Neural progenitor cell (in vitro differentiated cells): ENCODE results near the gene LTA. TPM values are rescaled to one million over a fixed set of nuclear protein-coding genes. Genes with fewer than 3 reads are reported as not detected.

ENCODE experiments used
- DNase-seq: peaks from one replicate; pipeline ENCODE4 v3.0.0-alpha.2; 2016; ENCODE audit warnings: low spot score
- H2AFZ ChIP-seq: fragments of 200-600 bp; sonication (generic); replicated peaks from 2 replicates; pipeline ENCODE4 v1.6.1; 2016; ENCODE audit warnings: antibody characterized with exemption
- H3F3A ChIP-seq: fragments of 200-600 bp; sonication (generic); 2 replicates; pipeline ENCODE4 v1.6.1; 2016; ENCODE audit warnings: antibody characterized with exemption, low read depth
- H3K27ac ChIP-seq: fragments of 200-600 bp; sonication (generic); 2 replicates; pipeline ENCODE4 v1.5.1; 2016; ENCODE audit warnings: mild to moderate bottlenecking
- H3K27me3 ChIP-seq: fragments of 200-600 bp; sonication (generic); 2 replicates; pipeline ENCODE4 v1.6.1; 2016; ENCODE audit warnings: mild to moderate bottlenecking, moderate library complexity
- H3K36me3 ChIP-seq: fragments of 200-600 bp; sonication (generic); 2 replicates; pipeline ENCODE4 v1.5.1; 2016
- H3K4me1 ChIP-seq: fragments of 200-600 bp; sonication (generic); 2 replicates; pipeline ENCODE4 v1.6.1; 2016; ENCODE audit warnings: mixed run types
- H3K4me2 ChIP-seq: fragments of 200-600 bp; sonication (generic); 2 replicates; pipeline ENCODE4 v1.6.1; 2016
- H3K4me3 ChIP-seq: fragments of 200-600 bp; sonication (generic); 2 replicates; pipeline ENCODE4 v1.5.1; 2016
- H3K79me2 ChIP-seq: fragments of 200-600 bp; sonication (generic); 2 replicates; pipeline ENCODE4 v1.6.1; 2016; ENCODE audit warnings: low read depth
- H3K9ac ChIP-seq: fragments of 200-600 bp; sonication (generic); 2 replicates; pipeline ENCODE4 v1.6.1; 2016
- H3K9me3 ChIP-seq: fragments of 200-600 bp; sonication (generic); 2 replicates; pipeline ENCODE4 v1.5.1; 2016; ENCODE audit warnings: low read depth
- H4K20me1 ChIP-seq: fragments of 200-600 bp; sonication (generic); 2 replicates; pipeline ENCODE4 v1.6.1; 2016; ENCODE audit warnings: low read depth
- H3K27ac Mint-ChIP-seq: 3 replicates; pipeline ENCODE4 v1.8.0; 2021; ENCODE audit warnings: mixed read lengths
- H3K27me3 Mint-ChIP-seq: 2 replicates; pipeline ENCODE4 v1.8.0; 2022; ENCODE audit warnings: low read depth, mild to moderate bottlenecking, inconsistent platforms, moderate library complexity, mixed read lengths; ENCODE audit not compliant: insufficient read depth
- H3K36me3 Mint-ChIP-seq: 3 replicates; pipeline ENCODE4 v1.8.0; 2021; ENCODE audit warnings: mixed read lengths
- H3K4me1 Mint-ChIP-seq: 3 replicates; pipeline ENCODE4 v1.8.0; 2021; ENCODE audit warnings: mixed read lengths
- H3K4me3 Mint-ChIP-seq: 3 replicates; pipeline ENCODE4 v1.8.0; 2021; ENCODE audit warnings: mild to moderate bottlenecking, moderate library complexity, mixed read lengths
- H3K9me3 Mint-ChIP-seq: 3 replicates; pipeline ENCODE4 v1.8.0; 2020; ENCODE audit warnings: mixed read lengths
- EZH2 ChIP-seq: fragments of 200-600 bp; sonication (generic); IDR thresholded peaks from 2 replicates; pipeline ENCODE4 v1.6.1; 2017; ENCODE audit warnings: antibody characterized with exemption, mild to moderate bottlenecking, moderate library complexity
- EZH2phosphoT487 ChIP-seq: fragments of 200-600 bp; sonication (generic); IDR thresholded peaks from 2 replicates; pipeline ENCODE4 v1.6.1; 2017; ENCODE audit warnings: antibody characterized with exemption
- total RNA-seq: library from RNA; depleted of rRNA; stranded (reverse); fragments of >200 nt; gene quantifications from 2 replicates; pipeline ENCODE4 v1.2.3, GENCODE V29; 2015; ENCODE audit warnings: low replicate concordance
- TF ChIP-seq, protein P1 (sequence below): fragments of 200-600 bp; sonication (generic); IDR thresholded peaks from 2 replicates; pipeline ENCODE4 v1.5.1; 2017; ENCODE audit warnings: antibody characterized with exemption, mild to moderate bottlenecking

Gene LTA
- total RNA-seq, 1 donor from 2014 or later: not detected

DNA sequence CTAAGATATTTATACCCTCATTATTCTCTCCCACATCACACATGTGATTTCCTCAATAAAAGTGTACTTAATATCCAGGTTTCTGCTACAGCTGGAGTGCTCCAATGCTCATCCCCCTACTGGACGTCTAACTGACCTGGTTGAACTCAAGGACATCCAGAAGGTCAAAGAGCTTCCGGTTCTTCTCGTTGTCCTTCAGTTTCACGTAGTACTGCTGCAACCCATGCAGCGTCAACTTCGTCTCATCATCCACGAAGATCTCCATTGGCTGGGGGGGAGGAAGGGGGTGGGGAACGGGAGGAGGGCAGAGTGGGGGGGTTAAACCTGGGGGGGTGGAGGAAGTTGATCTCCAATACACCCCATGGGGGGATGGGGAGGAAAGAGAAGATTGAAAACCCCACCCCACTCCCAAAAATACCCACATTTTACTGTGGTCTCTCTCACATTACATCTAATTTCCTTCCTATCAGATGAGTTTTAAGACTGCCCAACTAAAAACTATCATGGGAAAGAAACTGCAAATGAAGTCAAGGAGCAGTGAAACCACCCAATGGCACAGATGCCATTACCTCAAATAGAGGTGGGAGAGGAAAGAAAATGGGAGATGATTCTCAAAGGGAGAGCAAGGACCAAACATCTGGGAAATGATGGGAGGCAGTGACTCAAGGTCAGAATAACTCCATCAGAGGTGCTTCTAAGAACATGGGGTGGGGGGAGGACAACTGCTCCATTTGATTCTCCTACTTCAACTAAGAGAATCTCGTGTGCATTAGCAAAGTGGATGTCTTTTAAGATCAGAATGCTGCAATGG is 39.2 kb upstream of the LTA start:
- H2AFZ ChIP-seq: no peak overlapping the region
- peaks cover 34% of the 10 kb centered on the region for H3K36me3 ChIP-seq
- no peak overlapping the region for H3K4me3 ChIP-seq
- no peak overlapping the region for H3K9ac ChIP-seq
- Mint-ChIP-seq H3K9me3 (no peaks in the 10 kb centered on the region), H3K4me1 (peaks cover 4% of the 10 kb centered on the region), H3K4me3 (no peak overlapping the region), H3K27ac (no peak overlapping the region), H3K36me3 (peaks cover 60% of the 10 kb centered on the region), H3K27me3 (peaks cover 6% of the 10 kb centered on the region)
- H3F3A ChIP-seq: peaks cover 90% of the 10 kb centered on the region
- H3K79me2 ChIP-seq: peaks cover 56% of the 10 kb centered on the region
- no peak for DNase-seq
- TF ChIP-seq, protein P1, sequence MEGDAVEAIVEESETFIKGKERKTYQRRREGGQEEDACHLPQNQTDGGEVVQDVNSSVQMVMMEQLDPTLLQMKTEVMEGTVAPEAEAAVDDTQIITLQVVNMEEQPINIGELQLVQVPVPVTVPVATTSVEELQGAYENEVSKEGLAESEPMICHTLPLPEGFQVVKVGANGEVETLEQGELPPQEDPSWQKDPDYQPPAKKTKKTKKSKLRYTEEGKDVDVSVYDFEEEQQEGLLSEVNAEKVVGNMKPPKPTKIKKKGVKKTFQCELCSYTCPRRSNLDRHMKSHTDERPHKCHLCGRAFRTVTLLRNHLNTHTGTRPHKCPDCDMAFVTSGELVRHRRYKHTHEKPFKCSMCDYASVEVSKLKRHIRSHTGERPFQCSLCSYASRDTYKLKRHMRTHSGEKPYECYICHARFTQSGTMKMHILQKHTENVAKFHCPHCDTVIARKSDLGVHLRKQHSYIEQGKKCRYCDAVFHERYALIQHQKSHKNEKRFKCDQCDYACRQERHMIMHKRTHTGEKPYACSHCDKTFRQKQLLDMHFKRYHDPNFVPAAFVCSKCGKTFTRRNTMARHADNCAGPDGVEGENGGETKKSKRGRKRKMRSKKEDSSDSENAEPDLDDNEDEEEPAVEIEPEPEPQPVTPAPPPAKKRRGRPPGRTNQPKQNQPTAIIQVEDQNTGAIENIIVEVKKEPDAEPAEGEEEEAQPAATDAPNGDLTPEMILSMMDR: no peak
- TF ChIP-seq EZH2 (no peak), EZH2phosphoT487 (no peak)
- no peak overlapping the region for H3K4me2 ChIP-seq
- no peaks in the 10 kb centered on the region for H3K27me3 ChIP-seq
- no peaks in the 10 kb centered on the region for H3K4me1 ChIP-seq
- H3K9me3 ChIP-seq: no peaks in the 10 kb centered on the region
- H4K20me1 ChIP-seq: peaks cover 96% of the 10 kb centered on the region
- H3K27ac ChIP-seq: peak overlapping the region; percentile 74

DNA sequence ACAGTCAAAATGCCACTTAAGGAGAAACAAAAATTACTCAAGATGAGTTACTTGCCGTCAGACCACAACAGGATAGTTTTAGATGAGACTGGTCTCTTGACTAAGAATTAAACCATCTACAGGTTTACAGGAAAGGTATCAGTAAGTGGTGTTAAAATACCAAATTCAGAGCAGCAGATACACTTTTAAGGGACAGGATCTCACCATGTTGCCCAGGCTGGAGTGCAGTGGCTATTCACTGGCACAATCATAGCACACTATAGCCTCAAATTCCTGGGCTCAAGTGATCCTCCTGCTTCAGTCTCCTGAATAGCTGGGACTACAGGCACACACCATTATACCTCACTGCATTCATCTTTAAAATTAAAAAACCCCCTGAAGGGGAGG is 38.6 kb upstream of the LTA start:
- Mint-ChIP-seq H3K4me1 (peaks cover 4% of the 10 kb centered on the region), H3K4me3 (no peak overlapping the region), H3K36me3 (peaks cover 61% of the 10 kb centered on the region), H3K27me3 (peaks cover 4% of the 10 kb centered on the region), H3K27ac (no peak overlapping the region), H3K9me3 (no peaks in the 10 kb centered on the region)
- Histone ChIP-seq H3K36me3 (peaks cover 36% of the 10 kb centered on the region), H4K20me1 (peaks cover 98% of the 10 kb centered on the region), H3K4me3 (no peak overlapping the region), H2AFZ (no peak overlapping the region), H3K79me2 (peaks cover 62% of the 10 kb centered on the region), H3K9me3 (no peaks in the 10 kb centered on the region), H3F3A (peaks cover 86% of the 10 kb centered on the region), H3K4me1 (no peaks in the 10 kb centered on the region), H3K27ac (peak overlapping the region; percentile 74), H3K9ac (no peak overlapping the region), H3K4me2 (no peak overlapping the region), H3K27me3 (no peaks in the 10 kb centered on the region)
- TF ChIP-seq EZH2phosphoT487 (no peak), EZH2 (no peak)
- TF ChIP-seq, protein P1: no peak
- no peak for DNase-seq

DNA sequence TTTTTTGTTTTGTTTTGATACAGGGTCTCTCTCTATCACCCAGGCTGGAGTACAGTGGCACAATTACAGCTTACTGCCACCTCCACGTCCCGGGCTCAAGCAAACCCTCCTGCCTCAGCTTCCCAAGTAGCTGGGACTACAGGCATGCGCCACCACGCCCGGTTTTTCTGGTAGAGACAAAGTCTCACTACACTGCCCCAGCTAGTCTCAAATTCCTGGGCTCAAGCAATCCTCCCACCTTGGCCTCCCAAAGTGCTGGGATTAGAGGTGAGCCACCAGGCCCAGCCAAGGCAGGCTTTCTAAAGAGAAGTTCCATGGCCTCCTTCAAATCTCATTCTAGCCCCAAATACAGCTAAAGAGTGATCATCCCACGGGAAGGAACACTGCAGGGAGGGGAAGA is 38.1 kb upstream of the LTA start:
- H3K27me3 Mint-ChIP-seq: peaks cover 4% of the 10 kb centered on the region
- no peak overlapping the region for H3K4me3 ChIP-seq
- H3K9me3 Mint-ChIP-seq: no peaks in the 10 kb centered on the region
- peaks cover 67% of the 10 kb centered on the region for H3K36me3 Mint-ChIP-seq
- H4K20me1 ChIP-seq: peaks cover 99% of the 10 kb centered on the region
- H3K27me3 ChIP-seq: no peaks in the 10 kb centered on the region
- H2AFZ ChIP-seq: no peak overlapping the region
- peaks cover 68% of the 10 kb centered on the region for H3K79me2 ChIP-seq
- H3K4me2 ChIP-seq: no peak overlapping the region
- H3K27ac ChIP-seq: no peak overlapping the region
- TF ChIP-seq, protein P1: no peak
- no peak for TF ChIP-seq EZH2phosphoT487
- TF ChIP-seq EZH2: no peak
- no peak overlapping the region for H3K9ac ChIP-seq
- DNase-seq: no peak
- no peaks in the 10 kb centered on the region for H3K9me3 ChIP-seq
- peaks cover 42% of the 10 kb centered on the region for H3K36me3 ChIP-seq
- H3K27ac Mint-ChIP-seq: no peak overlapping the region
- H3K4me3 Mint-ChIP-seq: no peak overlapping the region
- H3F3A ChIP-seq: peaks cover 86% of the 10 kb centered on the region
- peaks cover 9% of the 10 kb centered on the region for H3K4me1 Mint-ChIP-seq
- H3K4me1 ChIP-seq: peaks cover 1% of the 10 kb centered on the region
